NOMO-1 treated with DMSO at 0.1 percent for 48 hours (cell line): ENCODE measurements around the gene HOXA10.

Experiments
- DNase-seq: peaks from one replicate; lab custom pipeline; 2025; ENCODE audit not compliant: unreplicated experiment; lab: John Stamatoyannopoulos, UW

Gene HOXA10

GRCh38 chr7:27146491-27147198 is 27.5 kb downstream of the HOXA10 start:
- no peak for DNase-seq

- no peak for DNase-seq
Measured at GRCh38 chr7:27145914-27146412, 28.2 kb downstream of the HOXA10 start.

- no peak for DNase-seq
Measured at GRCh38 chr7:27145165-27145913, 28.8 kb downstream of the HOXA10 start.

DNA sequence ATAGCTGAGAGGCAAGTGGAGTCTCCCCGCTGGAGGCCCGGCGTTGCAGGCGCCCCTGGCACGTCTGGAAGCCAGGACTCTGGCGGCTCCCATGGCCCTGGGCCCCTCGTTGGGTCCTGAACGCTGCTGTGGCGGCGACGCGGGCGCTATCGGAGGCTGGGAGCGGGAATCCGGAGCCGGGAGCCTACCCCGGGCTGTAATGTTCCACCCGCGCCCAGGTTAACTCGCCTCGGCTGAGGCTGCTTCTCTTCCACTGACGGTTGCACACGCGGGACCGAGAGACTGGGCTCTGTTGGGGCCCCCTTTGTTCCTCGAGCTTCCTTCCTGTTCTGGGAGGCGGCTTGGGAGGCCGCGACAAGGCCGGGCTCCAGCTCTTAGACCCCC is 29.3 kb downstream of the HOXA10 start:
- DNase-seq: no peak

- no peak for DNase-seq
Measured at GRCh38 chr7:27143950-27144780, 30.0 kb downstream of the HOXA10 start.

DNA sequence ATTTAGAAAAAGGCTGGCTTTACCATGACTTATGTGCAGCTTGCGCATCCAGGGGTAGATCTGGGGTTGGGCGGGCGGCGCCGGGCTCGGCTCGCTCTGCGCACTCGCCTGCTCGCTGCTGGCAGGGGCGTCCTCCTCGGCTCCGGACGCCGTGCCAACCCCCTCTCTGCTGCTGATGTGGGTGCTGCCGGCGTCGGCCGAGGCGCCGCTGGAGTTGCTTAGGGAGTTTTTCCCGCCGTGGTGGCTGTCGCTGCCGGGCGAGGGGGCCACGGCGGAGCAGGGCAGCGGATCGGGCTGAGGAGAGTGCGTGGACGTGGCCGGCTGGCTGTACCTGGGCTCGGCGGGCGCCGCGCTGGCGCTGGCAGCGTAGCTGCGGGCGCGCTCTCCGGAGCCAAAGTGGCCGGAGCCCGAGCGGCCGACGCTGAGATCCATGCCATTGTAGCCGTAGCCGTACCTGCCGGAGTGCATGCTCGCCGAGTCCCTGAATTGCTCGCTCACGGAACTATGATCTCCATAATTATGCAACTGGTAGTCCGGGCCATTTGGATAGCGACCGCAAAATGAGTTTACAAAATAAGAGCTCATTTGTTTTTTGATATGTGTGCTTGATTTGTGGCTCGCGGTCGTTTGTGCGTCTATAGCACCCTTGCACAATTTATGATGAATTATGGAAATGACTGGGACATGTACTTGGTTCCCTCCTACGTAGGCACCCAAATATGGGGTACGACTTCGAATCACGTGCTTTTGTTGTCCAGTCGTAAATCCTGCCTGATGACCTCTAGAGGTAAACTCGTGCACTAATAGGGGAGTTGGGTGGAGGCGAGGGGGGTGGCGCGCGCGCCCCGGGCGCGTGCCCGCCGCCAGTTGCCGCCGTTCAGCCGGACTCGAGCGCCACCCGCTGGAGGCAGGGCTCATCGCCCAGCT is 30.8 kb downstream of the HOXA10 start, which contains the start of gene HOXA5:
Gene HOXA5, minus strand, starts transcription at position 659 of the 927 bp plus-strand sequence. Its CDS starts 74 bp downstream, at position 585.
- DNase-seq: no peak

DNA sequence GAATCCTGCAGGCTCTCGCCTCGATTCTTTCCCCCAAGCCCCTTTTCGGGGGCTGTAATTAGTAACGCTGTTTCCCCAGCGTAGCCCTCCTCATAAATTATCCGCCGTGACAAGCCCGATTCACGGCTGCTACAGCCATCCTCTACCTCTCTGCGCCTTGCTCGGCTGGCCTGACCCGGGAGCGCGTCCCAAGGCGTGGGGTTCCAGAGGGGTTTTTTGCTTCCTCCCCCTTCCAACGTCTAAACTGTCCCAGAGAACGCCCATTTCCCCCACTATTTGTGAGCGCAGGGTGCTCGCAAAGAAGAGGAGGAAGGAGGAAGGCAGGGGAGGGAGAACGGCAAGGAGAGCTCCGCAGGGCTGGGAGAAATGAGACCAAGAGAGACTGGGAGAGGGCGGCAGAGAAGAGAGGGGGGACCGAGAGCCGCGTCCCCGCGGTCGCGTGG is 31.5 kb downstream of the HOXA10 start:
- DNase-seq: no peak

DNA sequence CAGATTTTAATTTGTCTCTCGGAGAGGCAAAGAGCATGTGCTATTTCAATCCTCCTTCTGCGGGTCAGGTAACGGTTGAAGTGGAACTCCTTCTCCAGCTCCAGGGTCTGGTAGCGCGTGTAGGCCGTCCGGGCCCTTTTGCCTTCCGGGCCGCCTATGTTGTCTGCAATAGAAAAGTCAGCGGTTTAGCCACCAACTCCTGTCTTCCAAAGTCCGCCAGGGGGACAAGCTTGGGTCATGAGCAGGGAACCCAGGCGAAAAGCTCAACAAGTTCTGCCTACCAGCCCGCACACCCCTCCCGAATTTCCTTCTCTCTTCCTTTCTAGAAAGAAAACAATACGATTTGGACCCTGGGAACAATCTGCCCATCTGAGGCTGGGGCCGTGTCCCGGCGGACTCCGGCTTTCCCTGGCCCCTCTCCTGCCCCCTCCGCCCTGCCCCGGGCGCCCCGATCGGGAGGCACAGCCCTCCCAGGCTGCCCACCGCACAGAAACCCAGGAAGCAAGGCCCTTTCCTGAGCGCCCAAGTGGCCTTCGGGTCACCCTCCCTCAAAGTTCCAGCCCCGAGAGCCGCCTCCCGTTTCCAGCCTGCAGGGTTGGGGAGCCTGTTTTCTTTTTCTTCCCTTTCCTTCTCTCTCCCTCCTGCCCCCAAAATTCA is 32.1 kb downstream of the HOXA10 start:
- no peak for DNase-seq

DNA sequence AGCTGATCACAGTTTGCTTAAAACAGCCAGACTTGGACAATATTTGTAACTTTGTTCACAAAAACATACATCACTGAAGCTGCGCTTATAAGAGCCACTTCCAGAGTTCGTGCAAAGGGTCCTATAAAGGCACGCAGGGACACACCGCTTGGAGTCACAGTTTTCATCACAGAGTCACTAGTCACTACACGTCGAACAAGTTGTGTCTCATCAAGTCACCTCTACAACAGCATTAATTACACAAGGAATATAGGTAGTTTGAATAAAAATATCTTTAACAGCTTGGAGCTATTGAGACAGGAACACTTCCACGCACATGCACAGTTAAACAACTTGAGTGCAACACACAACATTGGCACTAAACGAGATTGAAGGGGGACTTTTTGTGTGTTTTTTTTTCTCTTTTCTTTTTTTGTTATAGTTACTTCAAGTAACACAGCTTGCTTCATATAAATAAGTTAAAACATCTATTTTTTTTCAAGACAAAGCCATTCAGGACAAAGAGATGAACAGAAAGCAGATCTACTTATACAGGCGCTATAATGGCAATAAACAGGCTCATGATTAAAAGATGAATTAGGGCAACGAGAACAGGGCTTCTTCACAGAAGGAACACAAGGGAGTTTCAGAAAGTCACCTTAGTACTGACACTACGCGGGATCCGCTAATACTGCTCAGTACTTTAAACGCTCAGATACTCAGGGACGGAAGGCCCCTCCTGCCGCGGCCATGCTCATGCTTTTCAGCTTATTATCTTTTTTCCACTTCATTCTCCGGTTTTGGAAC is 32.8 kb downstream of the HOXA10 start:
- DNase-seq: no peak

DNA sequence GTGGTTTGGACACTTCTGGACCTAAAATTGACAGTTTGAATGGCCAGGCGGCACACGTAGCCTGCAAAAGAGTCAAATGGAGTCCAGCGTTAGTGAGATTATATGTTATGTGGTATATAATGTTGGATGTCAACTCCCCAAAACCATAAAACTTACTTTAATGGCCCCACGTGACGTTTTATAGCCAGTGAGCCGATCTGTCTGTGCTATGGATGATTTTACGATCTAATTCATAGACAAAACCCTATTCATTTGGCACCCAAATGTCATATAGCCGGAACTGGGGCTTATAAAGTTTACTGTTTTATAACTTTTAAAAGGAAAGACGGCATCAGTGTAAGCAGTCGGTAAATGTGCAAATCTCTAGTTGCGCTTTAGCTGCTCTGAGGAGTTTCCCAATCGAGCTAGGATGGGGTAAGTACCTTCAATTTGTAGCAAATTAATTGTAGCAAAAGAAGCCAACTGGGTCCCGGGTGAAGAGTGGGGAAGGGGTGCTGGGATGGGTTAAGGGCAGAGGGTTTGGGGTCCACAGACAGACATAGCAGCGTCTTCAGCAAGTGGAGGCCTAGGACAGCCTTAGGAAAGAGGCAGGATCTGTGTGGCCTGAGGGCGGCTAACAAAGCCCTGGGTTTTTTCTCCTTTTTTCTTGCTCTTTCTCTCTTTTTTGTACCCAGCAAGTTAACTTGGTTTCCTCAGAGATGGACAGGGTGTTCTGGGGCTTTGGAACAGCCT is 33.8 kb downstream of the HOXA10 start:
- DNase-seq: no peak

GRCh38 chr7:27139334-27140125 is 34.6 kb downstream of the HOXA10 start:
- DNase-seq: no peak

GRCh38 chr7:27138985-27139333 is 35.2 kb downstream of the HOXA10 start:
- DNase-seq: no peak

GRCh38 chr7:27138472-27138871 is 35.6 kb downstream of the HOXA10 start:
- no peak for DNase-seq

GRCh38 chr7:27137640-27138315 is 36.3 kb downstream of the HOXA10 start:
- no peak for DNase-seq

- peak; percentile 45 for DNase-seq
Measured at GRCh38 chr7:27134392-27134791, 39.7 kb downstream of the HOXA10 start.

GRCh38 chr7:27133409-27134231 is 40.5 kb downstream of the HOXA10 start:
- DNase-seq: no peak
